Upper lobe of right lung (tissue), 1 donor: ENCODE results near the gene CUTC. TPM values are rescaled to one million over a fixed set of nuclear protein-coding genes. Genes with fewer than 3 reads are reported as not detected.
A peak's percentile ranks its signal among the peaks of the same experiment; 100 is the strongest.

Experiments used
- ATAC-seq: fragments of 200-7000 bp; cut with Tn5 transposase; one replicate; pipeline ENCODE4 v1.9.1; 2020; ENCODE audit warnings: mild to moderate bottlenecking, moderate library complexity
- DNase-seq: peaks from one replicate; pipeline ENCODE4 v3.0.0-alpha.2; 2020
- H3K27ac ChIP-seq: fragments of 200-600 bp; one replicate; pipeline ENCODE4 v1.8.0; 2022
- H3K27me3 ChIP-seq: fragments of 200-600 bp; one replicate; pipeline ENCODE4 v1.8.0; 2022; ENCODE audit warnings: mild to moderate bottlenecking
- H3K36me3 ChIP-seq: fragments of 200-600 bp; one replicate; pipeline ENCODE4 v1.8.0; 2022
- H3K4me1 ChIP-seq: fragments of 200-600 bp; one replicate; pipeline ENCODE4 v1.8.0; 2022
- H3K4me3 ChIP-seq: fragments of 200-600 bp; one replicate; pipeline ENCODE4 v1.8.0; 2022; ENCODE audit warnings: mild to moderate bottlenecking
- H3K9me3 ChIP-seq: fragments of 200-600 bp; one replicate; pipeline ENCODE4 v1.8.0; 2022
- intact Hi-C: fragments of 100-400 bp; cut with DNase I; formaldehyde crosslinking; loops from one replicate; pipeline ENCODE4 v1.11.0; 2022
- total RNA-seq: library from RNA; stranded (reverse); fragmentation: NEBNext Ultra II Directional; extraction: Animal tissue kit (Norgen Biotek cat#: 25700); gene quantifications from one replicate; pipeline ENCODE4 v1.2.1, GENCODE V29; 2021
- TF ChIP-seq, protein P1 (sequence below): fragments of 200-600 bp; IDR thresholded peaks from one replicate; pipeline ENCODE4 v1.8.0; 2022; ENCODE audit warnings: antibody characterized with exemption
- donor health status: DM: no; HTN: yes; CAD: no; lungs with severe emphysema.

CUTC gene
- total RNA-seq, 1 donor from 2014 or later, result 15.8 TPM

DNA sequence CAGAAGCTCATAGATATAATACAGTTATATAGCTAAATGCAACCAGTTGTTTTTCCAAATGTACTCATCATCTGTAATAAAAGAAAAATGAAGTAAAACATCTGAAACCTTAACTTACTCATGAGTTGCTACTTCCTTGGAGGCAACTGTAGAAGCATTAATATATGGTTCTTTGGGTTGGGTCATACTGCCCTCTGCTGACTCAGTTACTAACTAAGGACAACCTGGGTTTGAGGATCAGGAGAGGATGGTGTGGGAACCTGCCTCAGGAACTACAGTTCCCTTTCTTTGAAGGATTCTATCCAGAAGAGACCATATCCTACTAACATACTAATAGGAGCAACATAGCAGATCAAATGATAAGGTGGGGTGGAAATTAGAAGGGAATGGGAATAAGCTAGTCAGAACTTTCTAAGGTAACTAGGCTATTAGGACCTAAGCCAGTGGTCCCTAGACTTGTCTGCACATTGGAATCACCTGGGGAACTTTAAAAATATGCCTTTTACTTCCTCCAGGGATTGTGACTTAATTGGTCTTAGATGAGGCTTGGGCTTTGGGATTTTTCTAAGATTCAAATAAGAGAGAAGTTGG is 20.8 kb upstream of the CUTC start:
- no peaks in the 10 kb centered on the region for H3K9me3 ChIP-seq
- H3K27me3 ChIP-seq, result no peaks in the 10 kb centered on the region
- intact Hi-C loops, result no loop called here
- no peak overlapping the region for H3K4me3 ChIP-seq
- ATAC-seq (peak; percentile 84), DNase-seq (no peak)
- no peaks in the 10 kb centered on the region for H3K4me1 ChIP-seq
- H3K27ac ChIP-seq, result no peak overlapping the region
- peaks cover 61% of the 10 kb centered on the region for H3K36me3 ChIP-seq
- TF ChIP-seq, protein P1, sequence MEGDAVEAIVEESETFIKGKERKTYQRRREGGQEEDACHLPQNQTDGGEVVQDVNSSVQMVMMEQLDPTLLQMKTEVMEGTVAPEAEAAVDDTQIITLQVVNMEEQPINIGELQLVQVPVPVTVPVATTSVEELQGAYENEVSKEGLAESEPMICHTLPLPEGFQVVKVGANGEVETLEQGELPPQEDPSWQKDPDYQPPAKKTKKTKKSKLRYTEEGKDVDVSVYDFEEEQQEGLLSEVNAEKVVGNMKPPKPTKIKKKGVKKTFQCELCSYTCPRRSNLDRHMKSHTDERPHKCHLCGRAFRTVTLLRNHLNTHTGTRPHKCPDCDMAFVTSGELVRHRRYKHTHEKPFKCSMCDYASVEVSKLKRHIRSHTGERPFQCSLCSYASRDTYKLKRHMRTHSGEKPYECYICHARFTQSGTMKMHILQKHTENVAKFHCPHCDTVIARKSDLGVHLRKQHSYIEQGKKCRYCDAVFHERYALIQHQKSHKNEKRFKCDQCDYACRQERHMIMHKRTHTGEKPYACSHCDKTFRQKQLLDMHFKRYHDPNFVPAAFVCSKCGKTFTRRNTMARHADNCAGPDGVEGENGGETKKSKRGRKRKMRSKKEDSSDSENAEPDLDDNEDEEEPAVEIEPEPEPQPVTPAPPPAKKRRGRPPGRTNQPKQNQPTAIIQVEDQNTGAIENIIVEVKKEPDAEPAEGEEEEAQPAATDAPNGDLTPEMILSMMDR, result peak; percentile 53

DNA sequence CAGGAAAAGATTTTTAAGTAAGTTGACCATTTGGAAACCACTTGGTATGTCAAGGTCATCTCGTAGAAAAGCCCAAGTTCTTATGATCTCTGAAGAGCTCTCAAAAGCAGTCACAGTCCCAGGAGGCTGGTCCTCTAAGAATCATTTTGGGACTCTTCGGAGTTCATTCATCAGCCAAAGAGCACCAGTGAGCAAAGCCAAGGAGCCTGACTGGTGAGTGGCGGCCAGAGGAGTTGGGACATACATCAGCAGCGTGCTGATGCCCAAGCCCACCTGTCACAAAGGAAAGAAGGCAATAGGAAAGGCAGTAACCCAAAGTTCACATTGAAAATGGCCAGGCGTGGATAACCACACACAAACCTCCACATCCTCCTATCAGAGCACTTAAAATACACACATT is 17.6 kb upstream of the CUTC start:
- Histone ChIP-seq H3K4me3 (no peak overlapping the region), H3K4me1 (no peaks in the 10 kb centered on the region), H3K9me3 (no peaks in the 10 kb centered on the region), H3K27ac (no peak overlapping the region), H3K27me3 (no peaks in the 10 kb centered on the region), H3K36me3 (peaks cover 84% of the 10 kb centered on the region)
- ATAC-seq, result no peak
- intact Hi-C loops, result no loop called here
- DNase-seq, result no peak
- TF ChIP-seq, protein P1, result no peak

DNA sequence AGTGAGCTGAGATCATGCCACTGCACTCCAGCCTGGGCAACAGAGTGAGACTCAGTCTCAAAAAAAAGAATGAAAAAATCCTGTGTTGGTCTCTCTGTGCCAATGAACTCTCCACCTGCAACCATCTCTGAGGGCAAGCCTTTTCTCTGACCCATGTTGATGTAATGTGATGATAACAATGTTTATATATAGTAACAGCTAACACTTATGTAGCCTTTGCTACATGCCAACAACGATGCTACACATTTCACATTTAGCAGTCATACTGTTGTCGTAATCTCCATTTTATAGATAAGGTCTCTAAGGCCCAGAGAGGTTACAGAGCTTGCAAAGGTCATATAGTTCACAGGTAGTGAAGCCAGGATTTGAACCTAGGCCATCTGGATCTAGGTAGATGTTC is 11.6 kb upstream of the CUTC start:
- H3K4me1 ChIP-seq, result no peaks in the 10 kb centered on the region
- no peak for ATAC-seq
- H3K36me3 ChIP-seq, result peaks cover 100% of the 10 kb centered on the region
- TF ChIP-seq, protein P1, result no peak
- intact Hi-C loops, result no loop called here
- no peak for DNase-seq
- no peak overlapping the region for H3K4me3 ChIP-seq
- H3K27me3 ChIP-seq, result no peaks in the 10 kb centered on the region
- H3K9me3 ChIP-seq, result no peaks in the 10 kb centered on the region
- H3K27ac ChIP-seq, result no peak overlapping the region

DNA sequence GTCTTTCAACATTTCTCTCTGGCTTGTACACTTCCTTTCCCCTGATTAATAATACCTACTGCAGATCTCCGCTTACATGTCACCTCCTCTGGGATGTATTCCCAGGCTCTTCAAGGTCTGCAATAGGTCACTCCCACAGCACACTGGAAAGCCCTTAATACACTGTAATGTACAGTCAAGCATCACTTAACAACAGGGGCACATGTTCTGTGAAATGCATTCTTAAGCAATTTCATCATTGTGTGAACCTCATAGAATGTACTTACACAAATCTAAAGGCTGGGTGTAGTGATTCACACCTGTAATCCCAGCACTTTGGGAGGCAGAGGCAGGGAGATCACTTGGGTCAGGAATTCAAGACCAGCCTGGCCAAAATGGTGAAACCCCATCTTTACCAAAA is 2.0 kb upstream of the CUTC start:
- peaks cover 21% of the 10 kb centered on the region for H3K4me1 ChIP-seq
- ATAC-seq (peak; percentile 18), DNase-seq (no peak)
- H3K36me3 ChIP-seq, result peaks cover 38% of the 10 kb centered on the region
- H3K4me3 ChIP-seq, result no peak overlapping the region
- H3K27ac ChIP-seq, result no peak overlapping the region
- no peaks in the 10 kb centered on the region for H3K27me3 ChIP-seq
- intact Hi-C loops, result no loop called here
- no peaks in the 10 kb centered on the region for H3K9me3 ChIP-seq
- TF ChIP-seq, protein P1, result no peak

DNA sequence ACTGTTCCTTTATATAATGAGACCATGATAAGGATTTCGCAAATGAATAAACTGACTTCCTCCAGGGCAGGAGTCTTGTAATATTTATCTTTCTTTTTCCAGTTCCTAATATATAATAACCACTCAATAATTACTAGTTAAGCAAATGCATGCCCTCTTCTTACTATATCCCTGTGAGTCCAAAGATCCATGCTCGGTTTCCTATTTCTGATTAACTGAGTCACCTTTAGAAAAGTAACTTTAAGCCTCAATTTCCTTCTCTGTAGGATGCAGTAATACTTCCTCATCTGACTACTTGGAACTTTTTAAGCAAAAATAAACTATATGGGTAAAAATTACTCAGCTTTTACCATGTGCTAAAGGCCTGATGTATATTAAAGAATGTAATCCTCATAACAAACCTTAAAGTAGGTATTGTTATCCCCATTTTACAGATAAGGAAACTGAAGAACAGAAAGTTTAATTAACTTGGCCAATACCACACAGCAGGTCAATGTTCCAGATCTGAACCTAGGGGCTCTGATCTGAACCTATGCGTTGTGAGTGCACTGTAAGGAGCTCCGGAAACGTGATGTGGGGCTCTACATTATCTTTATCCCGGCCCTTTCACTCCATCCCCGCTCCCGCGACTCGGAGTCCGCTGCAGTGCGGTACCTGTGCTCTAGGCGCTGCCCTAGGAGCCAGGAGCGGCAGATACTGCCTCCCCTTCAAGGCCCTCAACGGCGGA is 565 bp upstream of the CUTC start:
- H3K27ac ChIP-seq, result peak overlapping the region; percentile 96
- H3K36me3 ChIP-seq, result peaks cover 28% of the 10 kb centered on the region
- H3K4me1 ChIP-seq, result peaks cover 21% of the 10 kb centered on the region
- TF ChIP-seq, protein P1, result no peak
- DNase-seq, result no peak
- peak overlapping the region; percentile 78 for H3K4me3 ChIP-seq
- peak; percentile 36 for ATAC-seq
- no peaks in the 10 kb centered on the region for H3K27me3 ChIP-seq
- intact Hi-C loops, result no loop called here
- no peaks in the 10 kb centered on the region for H3K9me3 ChIP-seq
